Uterus (tissue), 2 donors: ENCODE measurements around the gene NOSTRIN.

Source experiments
- CTCF ChIP-seq, 4 experiments: fragments of 200-600 bp in 2 of 4; fragments of 450-650 bp in 2 of 4; sonication (generic) in 2 of 4; IDR thresholded peaks; one replicate each; pipeline ENCODE4 v1.5.1; 2016 to 2019; ENCODE audit warnings: antibody characterized with exemption in 4 of 4, mild to moderate bottlenecking in 2 of 4, moderate library complexity in 1 of 4
- POLR2A ChIP-seq, 2 donors: fragments of 450-650 bp; IDR thresholded peaks; one replicate each; pipeline ENCODE4 v1.6.1; 2016; ENCODE audit warnings: antibody characterized with exemption in 2 of 2, mild to moderate bottlenecking in 1 of 2, moderate library complexity in 1 of 2

- no peak for TF ChIP-seq CTCF (IDR thresholded peaks at IDR 0.05)
- no peak for TF ChIP-seq POLR2A (IDR thresholded peaks at IDR 0.05)
Observed at GRCh38 chr2:168805615-168806014, 3.2 kb downstream of the NOSTRIN start.
